ENCODE results near the gene TACC2. TPM values are rescaled to one million over a fixed set of nuclear protein-coding genes. Genes with fewer than 3 reads are reported as not detected.

Gene TACC2, protein sequence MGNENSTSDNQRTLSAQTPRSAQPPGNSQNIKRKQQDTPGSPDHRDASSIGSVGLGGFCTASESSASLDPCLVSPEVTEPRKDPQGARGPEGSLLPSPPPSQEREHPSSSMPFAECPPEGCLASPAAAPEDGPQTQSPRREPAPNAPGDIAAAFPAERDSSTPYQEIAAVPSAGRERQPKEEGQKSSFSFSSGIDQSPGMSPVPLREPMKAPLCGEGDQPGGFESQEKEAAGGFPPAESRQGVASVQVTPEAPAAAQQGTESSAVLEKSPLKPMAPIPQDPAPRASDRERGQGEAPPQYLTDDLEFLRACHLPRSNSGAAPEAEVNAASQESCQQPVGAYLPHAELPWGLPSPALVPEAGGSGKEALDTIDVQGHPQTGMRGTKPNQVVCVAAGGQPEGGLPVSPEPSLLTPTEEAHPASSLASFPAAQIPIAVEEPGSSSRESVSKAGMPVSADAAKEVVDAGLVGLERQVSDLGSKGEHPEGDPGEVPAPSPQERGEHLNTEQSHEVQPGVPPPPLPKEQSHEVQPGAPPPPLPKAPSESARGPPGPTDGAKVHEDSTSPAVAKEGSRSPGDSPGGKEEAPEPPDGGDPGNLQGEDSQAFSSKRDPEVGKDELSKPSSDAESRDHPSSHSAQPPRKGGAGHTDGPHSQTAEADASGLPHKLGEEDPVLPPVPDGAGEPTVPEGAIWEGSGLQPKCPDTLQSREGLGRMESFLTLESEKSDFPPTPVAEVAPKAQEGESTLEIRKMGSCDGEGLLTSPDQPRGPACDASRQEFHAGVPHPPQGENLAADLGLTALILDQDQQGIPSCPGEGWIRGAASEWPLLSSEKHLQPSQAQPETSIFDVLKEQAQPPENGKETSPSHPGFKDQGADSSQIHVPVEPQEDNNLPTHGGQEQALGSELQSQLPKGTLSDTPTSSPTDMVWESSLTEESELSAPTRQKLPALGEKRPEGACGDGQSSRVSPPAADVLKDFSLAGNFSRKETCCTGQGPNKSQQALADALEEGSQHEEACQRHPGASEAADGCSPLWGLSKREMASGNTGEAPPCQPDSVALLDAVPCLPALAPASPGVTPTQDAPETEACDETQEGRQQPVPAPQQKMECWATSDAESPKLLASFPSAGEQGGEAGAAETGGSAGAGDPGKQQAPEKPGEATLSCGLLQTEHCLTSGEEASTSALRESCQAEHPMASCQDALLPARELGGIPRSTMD (N-terminal part only)
- polyA plus RNA-seq, result 22.9 and 25.7 TPM in 2 replicates

DNA sequence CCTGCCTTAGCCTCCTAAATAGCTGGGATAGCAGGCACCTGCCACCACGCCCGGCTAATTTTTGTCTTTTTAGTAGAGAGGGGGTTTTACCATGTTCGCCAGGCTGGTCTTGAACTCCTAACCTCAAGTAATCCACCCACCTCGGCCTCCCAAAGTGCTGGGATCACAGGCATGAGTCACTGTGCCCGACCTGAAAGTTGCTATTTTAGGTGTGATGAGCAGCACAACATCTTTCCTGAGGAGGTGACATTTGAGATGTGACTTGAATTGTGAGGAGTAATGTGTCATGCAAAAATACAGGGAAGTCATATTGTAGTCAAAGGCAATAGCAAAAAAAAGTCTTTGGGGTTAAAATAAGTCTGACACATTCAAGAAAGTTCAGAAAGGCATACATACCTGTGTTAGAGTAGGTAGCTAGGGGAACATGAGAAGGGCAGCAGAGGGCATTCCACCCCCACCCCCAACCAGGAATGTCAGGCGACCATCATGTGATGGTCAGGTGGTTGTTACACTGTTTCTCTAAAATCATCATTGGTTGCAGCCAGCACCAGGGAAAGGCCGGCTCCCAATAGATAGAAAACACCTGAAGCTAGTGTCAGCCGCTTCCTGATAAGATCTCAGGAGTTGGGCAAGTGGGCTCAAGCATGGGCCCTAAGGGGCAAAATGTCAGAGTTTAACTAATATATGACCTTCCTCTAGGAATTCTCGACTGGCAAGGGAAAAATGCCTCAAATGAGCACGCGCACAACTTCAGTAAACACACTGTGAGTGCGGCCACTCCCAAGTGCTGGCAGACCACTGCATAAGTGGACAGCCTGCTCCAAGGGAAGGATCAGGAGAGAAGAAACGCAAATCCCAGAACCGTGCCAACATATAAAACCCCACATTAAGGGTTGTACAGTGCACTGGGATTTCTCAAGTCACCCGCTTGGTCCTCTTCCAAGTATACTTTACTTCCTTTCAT is at the start of gene TACC2:
Gene TACC2, plus strand, starts transcription at position 803 of the 964 bp plus-strand sequence. CDS start 32,819 bp downstream, outside the sequence.

DNA sequence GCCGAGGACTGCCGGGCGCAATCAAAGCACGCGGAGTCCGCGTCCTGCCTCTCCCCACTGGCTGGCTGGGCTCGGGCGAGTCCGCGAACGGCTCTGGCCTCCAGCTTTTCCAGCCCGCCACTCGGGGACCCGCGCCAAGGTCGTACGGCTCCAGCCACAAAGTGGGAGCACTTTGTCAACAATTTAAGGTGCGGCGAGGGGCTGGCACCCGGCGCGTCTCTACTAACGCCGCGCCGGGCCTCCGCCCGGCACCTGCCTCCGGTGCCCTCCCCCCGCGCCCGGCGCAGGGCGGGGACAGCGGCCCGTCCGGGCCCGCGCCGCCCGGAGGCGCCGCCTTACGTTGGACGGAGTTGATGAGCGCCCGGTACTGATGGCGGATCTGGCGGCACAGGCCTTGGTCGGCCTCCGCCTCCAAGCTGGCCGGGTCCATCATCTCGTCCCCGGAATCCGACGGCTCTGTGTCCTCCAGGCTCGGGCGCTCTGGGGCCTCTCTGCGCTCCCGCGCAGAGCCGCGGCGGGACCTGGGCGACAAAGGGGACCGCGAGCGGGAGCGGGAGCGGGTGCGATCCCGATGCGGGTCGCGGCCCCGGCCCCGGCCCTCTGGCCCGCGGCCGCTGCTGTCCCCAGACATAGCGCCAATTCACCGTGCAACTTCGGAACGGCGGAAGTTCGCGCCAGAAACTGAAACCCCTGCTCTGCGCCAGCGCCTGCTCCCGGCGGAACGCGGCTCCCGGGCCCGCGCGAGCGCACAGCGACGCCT is 14.2 kb upstream of the TACC2 start, which contains the start of gene NSMCE4A:
Gene NSMCE4A, minus strand, starts transcription at position 683 of the 760 bp plus-strand sequence. Its CDS starts 52 bp downstream, at position 631.

DNA sequence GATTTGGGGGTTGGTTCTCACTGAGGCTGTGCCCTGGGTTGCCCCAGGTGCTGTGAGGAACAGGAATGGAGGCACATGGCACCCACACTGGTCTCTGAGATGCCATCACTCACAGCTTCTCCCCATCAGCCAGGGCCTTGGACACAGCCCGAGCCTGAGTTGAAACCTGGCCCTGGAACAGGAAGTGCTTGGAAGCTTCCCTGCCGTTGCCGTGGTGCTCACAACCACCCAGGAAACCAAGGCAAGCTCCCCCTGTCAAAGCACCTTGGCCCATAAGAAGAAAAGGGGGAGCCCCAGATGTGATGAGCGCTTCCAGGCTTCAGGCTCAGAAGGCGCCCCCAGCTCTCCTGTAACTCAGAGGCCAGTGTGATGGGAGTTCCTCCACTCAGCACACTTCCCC is 282.1 kb downstream of the TACC2 start, which contains the start of gene BTBD16:
Gene BTBD16, plus strand, starts transcription at position 221 of the 400 bp plus-strand sequence. CDS start 3,786 bp downstream, outside the sequence.

Other genes starting within 250 kb of the TACC2 start
- 20.2 and 27.4 TPM in 2 replicates for gene ATE1, start 61.1 kb upstream of the TACC2 start, polyA plus RNA-seq
- gene NSMCE4A, start 13.9 kb upstream of the TACC2 start, polyA plus RNA-seq, result 9.7 and 12.9 TPM in 2 replicates